ENCODE data around the gene MSH5.

Gene MSH5

DNA sequence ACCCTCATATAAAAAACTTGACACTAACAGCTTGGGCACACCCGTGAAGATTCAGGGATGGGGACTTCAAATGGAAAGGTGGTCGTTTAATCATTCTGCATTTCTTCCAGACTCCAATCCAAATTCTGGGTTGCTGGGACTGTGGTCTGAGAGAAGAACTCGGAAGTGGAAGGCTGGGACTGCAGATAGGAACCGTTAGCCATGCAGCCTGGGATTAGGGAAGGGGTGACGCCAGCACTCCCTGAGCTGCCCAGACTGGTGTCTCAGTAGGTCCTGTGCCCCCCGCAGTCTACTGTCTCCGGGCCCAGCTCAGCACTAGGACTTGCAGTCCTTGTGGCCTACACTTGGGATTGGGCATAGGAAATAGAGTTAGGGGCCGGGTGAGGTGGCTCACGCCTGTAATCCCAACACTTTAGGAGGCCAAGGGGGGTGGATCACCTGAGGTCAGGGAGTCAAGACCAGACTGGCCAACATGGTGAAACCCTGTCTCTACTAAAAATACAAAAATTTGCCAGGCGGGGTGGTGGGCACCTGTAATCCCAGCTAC is 3.0 kb upstream of the MSH5 start:
- TF ChIP-seq POU2F2 (IDR thresholded peaks at IDR 0.05; ENCODE audit: low read depth, low read length) (0 out of 2 replicates have a peak, but pooled peaks have one; percentile 5), POLR2AphosphoS5 (IDR thresholded peaks at IDR 0.05; ENCODE audit: low read depth, low read length) (no peak)
- FAIRE-seq, result no peak
- no peak for DNase-seq (ENCODE audit: insufficient read length, low spot score)

DNA sequence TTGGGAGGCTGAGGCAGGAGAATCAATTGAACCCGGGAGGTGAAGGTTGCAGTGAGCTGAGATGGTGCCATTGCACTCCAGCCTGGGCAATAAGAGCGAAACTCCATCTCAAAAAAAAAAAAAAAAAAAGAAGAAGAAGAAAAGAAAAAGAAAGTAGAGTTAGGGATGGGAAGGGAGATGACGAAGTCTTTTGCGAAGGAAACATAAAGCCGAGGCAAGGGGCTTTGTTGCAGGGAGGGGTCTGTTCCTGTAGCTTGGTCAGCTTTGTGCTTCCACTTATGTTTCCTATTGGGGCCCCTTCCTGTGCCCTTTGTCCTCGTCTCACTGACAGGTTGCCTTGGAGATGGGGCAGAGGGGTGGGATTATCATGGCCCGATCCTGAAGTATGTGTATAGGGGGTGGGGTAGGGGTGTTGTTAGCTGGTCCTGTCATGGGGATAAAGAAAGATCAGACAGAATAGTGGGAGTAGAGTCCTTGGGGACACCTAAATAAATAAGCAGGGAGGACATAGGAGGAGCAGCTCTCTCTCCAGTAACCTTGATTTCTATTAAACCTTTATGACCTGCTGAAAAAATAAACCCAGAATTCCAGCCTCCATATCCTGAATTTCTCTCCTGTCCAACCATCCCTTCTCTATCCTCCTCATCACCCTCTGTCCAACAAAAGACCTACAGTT is 2.4 kb upstream of the MSH5 start:
- FAIRE-seq (no peak), DNase-seq (ENCODE audit: insufficient read length, low spot score) (no peak)

DNA sequence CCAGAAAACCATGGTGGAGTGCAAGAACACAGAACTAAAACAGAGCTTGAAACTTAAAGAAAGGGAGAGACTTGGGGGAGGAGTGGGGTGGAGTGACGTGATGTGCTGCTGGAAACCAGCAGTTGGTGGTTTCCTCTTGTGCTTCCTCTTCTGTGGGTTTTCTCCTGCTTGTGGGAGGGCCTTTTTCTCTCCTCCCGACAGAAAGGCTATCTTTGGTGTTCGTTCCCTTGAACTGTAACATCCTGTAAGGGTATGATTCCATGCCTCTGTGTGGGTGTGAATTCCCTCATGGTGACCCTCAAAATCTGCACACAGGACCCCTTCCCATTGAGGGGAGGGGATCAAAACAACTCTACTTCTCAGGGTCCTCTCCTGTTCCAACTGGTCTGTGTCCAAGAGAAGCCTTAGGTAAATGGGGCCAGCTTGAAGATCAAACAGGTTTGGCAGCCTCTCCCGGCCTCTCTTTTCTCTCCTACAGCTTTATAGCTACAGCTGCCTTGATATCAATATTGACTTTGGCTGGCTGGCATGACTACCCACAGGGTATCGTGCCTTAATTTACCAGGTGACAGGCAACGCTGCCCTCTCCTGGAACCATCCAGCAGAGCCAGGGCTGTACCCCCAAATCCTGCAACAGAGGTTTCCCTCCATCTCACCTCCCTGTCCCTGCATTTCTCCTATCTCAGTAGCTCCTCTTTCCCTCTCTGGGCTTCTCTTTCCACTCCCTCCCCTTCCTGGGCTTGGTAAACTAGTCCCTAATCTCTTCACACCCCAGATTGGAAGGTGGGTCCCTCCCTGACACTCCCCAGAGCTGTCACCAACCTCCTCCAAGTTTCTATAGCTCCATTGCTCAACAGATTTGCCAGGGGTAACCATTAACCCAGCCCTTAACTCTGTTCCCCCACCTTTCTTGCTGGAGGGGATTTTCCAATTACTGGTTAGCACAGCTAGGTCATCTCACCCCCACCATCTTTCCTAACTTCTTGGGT is 1.5 kb upstream of the MSH5 start:
- TF ChIP-seq POLR2A (IDR thresholded peaks at IDR 0.05; ENCODE audit: low read depth, low read length) (peak; percentile 25), PAX5 (IDR thresholded peaks at IDR 0.05; ENCODE audit: insufficient read depth, low read length, severe bottlenecking) (no peak), SPI1 (IDR thresholded peaks at IDR 0.05; ENCODE audit: low read depth, low read length) (peak; percentile 75), POLR2AphosphoS5 (IDR thresholded peaks at IDR 0.05; ENCODE audit: low read depth, low read length) (peak; percentile 20; the same call in 1 of the 2 replicates)
- no peak for DNase-seq (ENCODE audit: insufficient read length, low spot score)
- FAIRE-seq, result peak; percentile 63

More for the DNA sequence above, 2.4 kb upstream of the MSH5 start:
- TF ChIP-seq TAF1 (IDR thresholded peaks at IDR 0.05; ENCODE audit: low read depth, low read length) (no peak), POLR2A (IDR thresholded peaks at IDR 0.05; ENCODE audit: low read depth, low read length) (no peak), SPI1 (IDR thresholded peaks at IDR 0.05; ENCODE audit: low read depth, low read length) (no peak), PAX5 (IDR thresholded peaks at IDR 0.05; ENCODE audit: insufficient read depth, low read length, severe bottlenecking) (no peak), POU2F2 (IDR thresholded peaks at IDR 0.05; ENCODE audit: low read depth, low read length) (no peak), POLR2AphosphoS5 (IDR thresholded peaks at IDR 0.05; ENCODE audit: low read depth, low read length) (no peak)

DNA sequence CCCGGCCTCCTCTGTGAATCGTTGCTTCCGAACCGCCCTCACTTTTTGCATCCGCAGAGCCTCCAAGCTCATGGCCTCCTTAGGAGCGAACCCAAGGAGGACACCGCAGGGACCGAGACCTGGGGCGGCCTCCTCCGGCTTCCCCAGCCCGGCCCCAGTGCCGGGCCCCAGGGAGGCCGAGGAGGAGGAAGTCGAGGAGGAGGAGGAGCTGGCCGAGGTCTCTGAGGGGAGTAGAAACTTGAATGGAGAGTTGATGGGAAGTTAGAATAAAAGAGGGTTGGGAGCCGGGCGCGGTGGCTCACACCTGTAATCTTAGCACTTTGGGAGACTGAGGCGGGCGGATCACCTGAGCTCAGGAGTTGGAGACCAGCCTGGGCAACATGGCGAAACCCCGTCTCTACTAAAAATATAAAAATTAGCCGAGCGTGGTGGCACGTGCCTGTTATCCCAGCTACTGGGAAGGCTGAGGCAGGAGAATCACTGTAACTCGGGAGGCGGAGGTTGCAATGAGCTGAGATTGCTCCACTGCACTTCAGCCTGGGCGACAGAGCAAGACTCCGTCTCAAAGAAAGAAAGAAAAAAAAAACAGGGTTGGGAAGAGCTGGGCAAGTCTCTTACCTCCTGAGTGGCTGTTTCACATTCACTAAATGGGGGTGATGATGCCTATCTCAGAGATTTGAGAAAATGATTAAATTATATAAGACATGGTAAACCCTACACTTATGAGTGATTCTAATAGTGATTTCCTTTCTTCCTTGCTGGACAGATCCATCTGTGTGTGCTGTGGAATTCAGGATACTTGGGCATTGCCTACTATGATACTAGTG is 805 bp downstream of the MSH5 start:
- TF ChIP-seq PAX5 (IDR thresholded peaks at IDR 0.05; ENCODE audit: insufficient read depth, low read length, severe bottlenecking), result no peak
- TF ChIP-seq POLR2AphosphoS5 (IDR thresholded peaks at IDR 0.05; ENCODE audit: low read depth, low read length), result no peak
- no peak for TF ChIP-seq POU2F2 (IDR thresholded peaks at IDR 0.05; ENCODE audit: low read depth, low read length)
- no peak for TF ChIP-seq POLR2A (IDR thresholded peaks at IDR 0.05; ENCODE audit: low read depth, low read length)
- no peak for TF ChIP-seq TAF1 (IDR thresholded peaks at IDR 0.05; ENCODE audit: low read depth, low read length)
- TF ChIP-seq SPI1 (IDR thresholded peaks at IDR 0.05; ENCODE audit: low read depth, low read length), result no peak
- FAIRE-seq, result no peak
- DNase-seq (ENCODE audit: insufficient read length, low spot score), result no peak

DNA sequence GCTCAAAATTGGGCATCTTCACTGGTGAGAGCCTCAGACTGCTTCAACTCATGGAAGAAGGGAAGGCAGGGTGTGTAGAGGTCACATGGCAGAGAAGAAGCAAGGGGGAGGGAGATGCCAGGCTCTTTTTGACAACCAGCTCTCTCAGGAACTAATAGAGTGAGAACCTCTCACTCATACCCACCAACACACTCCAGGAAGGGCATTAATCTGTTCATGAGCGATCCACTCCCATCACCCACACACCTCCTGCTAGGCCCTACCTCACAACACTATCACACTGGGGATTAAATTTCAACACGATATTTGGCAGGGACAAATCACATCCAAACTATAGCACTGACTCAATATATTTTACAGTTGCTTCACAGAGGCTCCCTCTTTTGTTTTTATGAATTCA is 2.0 kb downstream of the MSH5 start:
- DNase-seq (ENCODE audit: insufficient read length, low spot score), result no peak
- no peak for TF ChIP-seq PAX5 (IDR thresholded peaks at IDR 0.05; ENCODE audit: insufficient read depth, low read length, severe bottlenecking)
- no peak for TF ChIP-seq POLR2AphosphoS5 (IDR thresholded peaks at IDR 0.05; ENCODE audit: low read depth, low read length)
- no peak for TF ChIP-seq TAF1 (IDR thresholded peaks at IDR 0.05; ENCODE audit: low read depth, low read length)
- no peak for TF ChIP-seq POLR2A (IDR thresholded peaks at IDR 0.05; ENCODE audit: low read depth, low read length)
- TF ChIP-seq SPI1 (IDR thresholded peaks at IDR 0.05; ENCODE audit: low read depth, low read length), result no peak
- TF ChIP-seq POU2F2 (IDR thresholded peaks at IDR 0.05; ENCODE audit: low read depth, low read length), result no peak
- FAIRE-seq, result no peak

DNA sequence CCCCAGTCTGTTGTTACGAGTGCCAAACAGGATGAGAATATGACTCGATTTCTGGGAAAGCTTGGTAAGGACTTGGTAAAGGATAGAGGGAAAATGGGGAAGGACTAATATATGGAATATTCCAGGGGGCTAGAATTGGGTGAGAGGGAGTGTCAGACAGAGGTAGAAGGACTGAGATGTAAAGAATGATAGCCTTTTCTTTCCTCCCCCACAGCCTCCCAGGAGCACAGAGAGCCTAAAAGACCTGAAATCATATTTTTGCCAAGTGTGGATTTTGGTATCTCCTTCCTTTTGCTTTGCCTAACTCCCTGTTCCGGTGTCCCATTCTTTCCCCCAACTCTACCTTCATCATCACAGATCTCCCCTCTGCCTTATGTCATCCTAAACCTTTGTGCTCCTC is 3.1 kb downstream of the MSH5 start:
- FAIRE-seq (no peak), DNase-seq (ENCODE audit: insufficient read length, low spot score) (no peak)
- TF ChIP-seq POU2F2 (IDR thresholded peaks at IDR 0.05; ENCODE audit: low read depth, low read length) (no peak), PAX5 (IDR thresholded peaks at IDR 0.05; ENCODE audit: insufficient read depth, low read length, severe bottlenecking) (no peak)

DNA sequence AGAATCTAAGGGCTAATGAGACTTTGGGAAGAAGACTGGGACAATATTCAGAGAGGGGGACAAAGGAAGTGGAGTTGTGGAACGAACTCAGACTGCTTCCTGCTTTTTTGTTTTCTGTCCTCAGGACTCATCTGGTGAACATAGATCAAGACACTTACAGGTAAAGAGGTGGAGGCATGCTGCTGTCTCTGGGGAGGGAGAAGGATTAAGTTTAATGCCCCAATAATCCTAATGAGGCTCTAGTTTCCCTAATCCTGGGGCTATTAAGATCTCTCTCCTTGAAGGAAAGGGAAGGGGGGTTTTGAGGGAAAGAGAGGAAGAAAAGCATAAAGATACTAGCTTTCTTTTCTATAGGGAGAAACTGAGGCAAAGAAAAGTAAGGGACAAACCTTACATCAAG is 4.6 kb downstream of the MSH5 start:
- FAIRE-seq (no peak), DNase-seq (ENCODE audit: insufficient read length, low spot score) (no peak)
- no peak for TF ChIP-seq TAF1 (IDR thresholded peaks at IDR 0.05; ENCODE audit: low read depth, low read length)
- no peak for TF ChIP-seq SPI1 (IDR thresholded peaks at IDR 0.05; ENCODE audit: low read depth, low read length)
- no peak for TF ChIP-seq POLR2A (IDR thresholded peaks at IDR 0.05; ENCODE audit: low read depth, low read length)
- TF ChIP-seq POU2F2 (IDR thresholded peaks at IDR 0.05; ENCODE audit: low read depth, low read length), result no peak
- TF ChIP-seq POLR2AphosphoS5 (IDR thresholded peaks at IDR 0.05; ENCODE audit: low read depth, low read length), result no peak
- TF ChIP-seq PAX5 (IDR thresholded peaks at IDR 0.05; ENCODE audit: insufficient read depth, low read length, severe bottlenecking), result no peak

DNA sequence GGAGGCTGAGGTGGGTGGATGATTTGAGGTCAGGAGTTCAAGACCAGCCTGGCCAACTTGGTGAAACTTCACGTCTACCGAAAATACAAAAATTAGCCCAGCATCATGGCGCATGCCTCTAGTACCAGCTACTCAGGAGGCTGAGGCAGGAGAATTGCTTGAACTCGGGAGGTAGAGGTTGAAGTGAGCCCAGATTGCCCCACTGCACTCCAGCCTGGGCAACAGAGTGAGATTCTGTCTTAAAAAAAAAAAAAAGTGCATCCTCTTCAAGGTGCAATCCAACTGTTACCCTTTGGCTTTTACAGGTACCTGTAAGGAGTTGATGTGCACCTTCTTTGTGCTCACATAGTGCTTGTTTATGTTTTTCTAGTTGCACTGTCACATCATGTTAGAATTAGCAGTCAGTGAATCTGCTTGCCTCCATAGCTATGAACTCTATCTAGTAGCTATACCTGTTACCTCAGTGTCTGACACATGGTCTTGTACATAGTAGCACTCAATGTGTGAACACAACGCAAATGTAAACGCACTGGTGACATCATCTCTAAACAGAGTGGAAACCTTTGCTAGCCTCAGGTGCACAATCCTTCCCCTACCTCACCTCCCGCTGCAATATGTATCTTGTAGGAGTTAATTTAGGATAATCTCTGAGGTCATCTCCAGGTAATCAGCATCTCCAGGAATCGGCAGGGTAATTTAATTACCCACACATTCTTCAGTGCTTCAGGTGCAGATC is 9.7 kb downstream of the MSH5 start:
- TF ChIP-seq PAX5 (IDR thresholded peaks at IDR 0.05; ENCODE audit: insufficient read depth, low read length, severe bottlenecking) (no peak), SPI1 (IDR thresholded peaks at IDR 0.05; ENCODE audit: low read depth, low read length) (no peak), POU2F2 (IDR thresholded peaks at IDR 0.05; ENCODE audit: low read depth, low read length) (no peak), POLR2AphosphoS5 (IDR thresholded peaks at IDR 0.05; ENCODE audit: low read depth, low read length) (no peak), POLR2A (IDR thresholded peaks at IDR 0.05; ENCODE audit: low read depth, low read length) (no peak), TAF1 (IDR thresholded peaks at IDR 0.05; ENCODE audit: low read depth, low read length) (no peak)
- no peak for DNase-seq (ENCODE audit: insufficient read length, low spot score)
- no peak for FAIRE-seq

All from GM12891 (cell line).